Fibroblast of skin of abdomen (primary cell): Measurements from ENCODE around the gene RTKN2.

Source experiments
- DNase-seq: peaks from one replicate; pipeline ENCODE4 v3.0.0-alpha.2; 2013

Gene RTKN2

GRCh38 chr10:62217683-62218082 is 51.0 kb downstream of the RTKN2 start:
- DNase-seq, result no peak

GRCh38 chr10:62214364-62214874 is 54.2 kb downstream of the RTKN2 start:
- no peak for DNase-seq

GRCh38 chr10:62205750-62206399 is 62.8 kb downstream of the RTKN2 start:
- DNase-seq, result no peak

GRCh38 chr10:62199584-62199983 is 69.1 kb downstream of the RTKN2 start:
- DNase-seq, result no peak

GRCh38 chr10:62196528-62196927 is 72.1 kb downstream of the RTKN2 start:
- no peak for DNase-seq

GRCh38 chr10:62195675-62195926 is 73.0 kb downstream of the RTKN2 start:
- no peak for DNase-seq

GRCh38 chr10:62194924-62195674 is 73.5 kb downstream of the RTKN2 start:
- no peak for DNase-seq

GRCh38 chr10:62193479-62193878 is 75.2 kb downstream of the RTKN2 start:
- DNase-seq, result no peak

GRCh38 chr10:62189131-62189530 is 79.5 kb downstream of the RTKN2 start:
- DNase-seq, result no peak

GRCh38 chr10:62188021-62188616 is 80.5 kb downstream of the RTKN2 start:
- no peak for DNase-seq

- no peak for DNase-seq
Observed at GRCh38 chr10:62186999-62187675, 81.5 kb downstream of the RTKN2 start.

- DNase-seq, result no peak
Observed at GRCh38 chr10:62185919-62186692, 82.5 kb downstream of the RTKN2 start.

GRCh38 chr10:62183857-62184795 is 84.5 kb downstream of the RTKN2 start:
- DNase-seq, result no peak

GRCh38 chr10:62183442-62183841 is 85.2 kb downstream of the RTKN2 start:
- no peak for DNase-seq

GRCh38 chr10:62182595-62182994 is 86.0 kb downstream of the RTKN2 start:
- DNase-seq, result no peak

GRCh38 chr10:62182171-62182570 is 86.5 kb downstream of the RTKN2 start:
- no peak for DNase-seq

- DNase-seq, result no peak
Observed at GRCh38 chr10:62180677-62181076, 88.0 kb downstream of the RTKN2 start.

GRCh38 chr10:62178568-62178967 is 90.1 kb downstream of the RTKN2 start:
- DNase-seq, result no peak

GRCh38 chr10:62177111-62177510 is 91.5 kb downstream of the RTKN2 start:
- no peak for DNase-seq

- DNase-seq, result no peak
Observed at GRCh38 chr10:62175251-62175650, 93.4 kb downstream of the RTKN2 start.

GRCh38 chr10:62172465-62172864 is 96.2 kb downstream of the RTKN2 start:
- DNase-seq, result no peak
